IMR-90 (cell line): ENCODE data around the gene GPD1. TPM values are rescaled to one million over a fixed set of nuclear protein-coding genes. Genes with fewer than 3 reads are reported as not detected.
A peak's percentile ranks its signal among the peaks of the same experiment; 100 is the strongest.

Experiments used
- ATAC-seq: fragments of 200-7000 bp; cut with Tn5 transposase; 2 replicates; pipeline ENCODE4 v1.9.1; 2020; ENCODE audit warnings: low read depth, mild to moderate bottlenecking, moderate library complexity
- BruUV-seq: library from RNA; stranded (reverse); fragments of 400-500 nt; replicated peaks from 2 replicates; lab custom pipeline; 2021; lab: Mats Ljungman, UMichigan
- CTCF ChIA-PET: fragments of 300-600 bp; formaldehyde crosslinking; extraction: SDS; loops from one replicate; lab custom pipeline; 2021; ENCODE audit warnings: antibody characterized with exemption; lab: Yijun Ruan, JAX
- POLR2A ChIA-PET: fragments of 300-600 bp; sonication (Branson Sonifier 250); formaldehyde crosslinking; loops from one replicate; lab custom pipeline; 2022; ENCODE audit warnings: antibody characterized with exemption; ENCODE audit not compliant: unreplicated experiment; lab: Charles Lee
- DNase-seq: peaks from one replicate; pipeline ENCODE4 v3.0.0; 2013
- H2AFZ ChIP-seq: replicated peaks from 2 replicates; pipeline ENCODE3; 2013; ENCODE audit warnings: low read length, mild to moderate bottlenecking; ENCODE audit not compliant: poor library complexity
- H2AK5ac ChIP-seq: 2 replicates; pipeline ENCODE4 v1.6.1; 2013; ENCODE audit warnings: low read depth, low read length, inconsistent platforms
- H2AK9ac ChIP-seq: replicated peaks from 2 replicates; pipeline ENCODE3; 2013; ENCODE audit warnings: mild to moderate bottlenecking, low read depth, low read length, moderate library complexity; ENCODE audit not compliant: poor library complexity
- H2BK120ac ChIP-seq: 2 replicates; pipeline ENCODE4 v1.6.1; 2013; ENCODE audit warnings: low read depth, low read length, inconsistent platforms
- H2BK15ac ChIP-seq: 3 replicates; pipeline ENCODE4 v1.6.1; 2013; ENCODE audit warnings: low read depth, low read length, inconsistent platforms
- H2BK20ac ChIP-seq: 2 replicates; pipeline ENCODE4 v1.6.1; 2013; ENCODE audit warnings: low read depth, mild to moderate bottlenecking, inconsistent platforms, low read length, moderate library complexity
- H2BK5ac ChIP-seq: 2 replicates; pipeline ENCODE4 v1.6.1; 2013; ENCODE audit warnings: mild to moderate bottlenecking, low read depth, low read length, inconsistent platforms; ENCODE audit not compliant: poor library complexity, severe bottlenecking
- H3K14ac ChIP-seq: replicated peaks from 2 replicates; pipeline ENCODE4 v1.6.1; 2013; ENCODE audit warnings: low read depth, low read length, inconsistent platforms
- H3K18ac ChIP-seq: 2 replicates; pipeline ENCODE4 v1.6.1; 2013; ENCODE audit warnings: low read depth, low read length, control low read depth
- H3K23ac ChIP-seq: 2 replicates; pipeline ENCODE4 v1.6.1; 2013; ENCODE audit warnings: low read depth, low read length, inconsistent platforms
- H3K27ac ChIP-seq: 2 replicates; pipeline ENCODE4 v1.5.1; 2013; ENCODE audit warnings: mild to moderate bottlenecking, control low read depth, low read length; ENCODE audit not compliant: insufficient read depth
- H3K27me3 ChIP-seq: 2 replicates; pipeline ENCODE4 v1.6.1; 2013; ENCODE audit warnings: low read length; ENCODE audit not compliant: control insufficient read depth, insufficient read depth
- H3K36me3 ChIP-seq: 2 replicates; pipeline ENCODE4 v1.6.1; 2013; ENCODE audit warnings: low read length, mixed read lengths; ENCODE audit not compliant: control insufficient read depth, insufficient read depth
- H3K4ac ChIP-seq: 2 replicates; pipeline ENCODE4 v1.6.1; 2013; ENCODE audit warnings: low read depth, low read length, inconsistent platforms
- H3K4me1 ChIP-seq: 2 replicates; pipeline ENCODE4 v1.6.1; 2013; ENCODE audit warnings: low read length, mixed read lengths; ENCODE audit not compliant: control insufficient read depth, insufficient read depth
- H3K4me2 ChIP-seq: 2 replicates; pipeline ENCODE4 v1.6.1; 2013; ENCODE audit warnings: low read depth, mild to moderate bottlenecking, control low read depth, low read length, moderate library complexity
- H3K4me3 ChIP-seq: 2 replicates; pipeline ENCODE4 v1.5.1; 2013; ENCODE audit warnings: low read depth, mild to moderate bottlenecking, control low read depth, low read length, moderate library complexity; ENCODE audit not compliant: insufficient read depth
- H3K56ac ChIP-seq: 2 replicates; pipeline ENCODE4 v1.6.1; 2013; ENCODE audit warnings: low read length, inconsistent platforms; ENCODE audit not compliant: insufficient read depth; ENCODE audit errors: extremely low read depth
- H3K79me1 ChIP-seq, 2 experiments: 2 replicates each; pipeline ENCODE4 v1.6.1; 2013; ENCODE audit warnings: low read length in 2 of 2, inconsistent platforms in 1 of 2, low read depth in 1 of 2
- H3K9ac ChIP-seq: 2 replicates; pipeline ENCODE4 v1.6.1; 2013; ENCODE audit warnings: low read depth, low read length, control low read depth
- H3K9me1 ChIP-seq: 2 replicates; pipeline ENCODE4 v1.6.1; 2013; ENCODE audit warnings: low read length, inconsistent platforms; ENCODE audit not compliant: insufficient read depth
- H3K9me3 ChIP-seq: 2 replicates; pipeline ENCODE4 v1.6.1; 2013; ENCODE audit warnings: low read length; ENCODE audit not compliant: control insufficient read depth, insufficient read depth
- H4K20me1 ChIP-seq: 2 replicates; pipeline ENCODE4 v1.6.1; 2013; ENCODE audit warnings: low read length, inconsistent platforms; ENCODE audit not compliant: insufficient read depth
- H4K5ac ChIP-seq: 2 replicates; pipeline ENCODE4 v1.6.1; 2013; ENCODE audit warnings: mild to moderate bottlenecking, low read depth, low read length, control low read depth
- H4K8ac ChIP-seq, 2 experiments: 2 replicates each; pipeline ENCODE4 v1.6.1; 2013; ENCODE audit warnings: low read depth in 2 of 2, low read length in 2 of 2, control low read depth in 1 of 2, inconsistent platforms in 1 of 2
- H4K91ac ChIP-seq: 2 replicates; pipeline ENCODE4 v1.6.1; 2013; ENCODE audit warnings: low read depth, low read length, inconsistent platforms; ENCODE audit not compliant: insufficient read depth
- BHLHE40 ChIP-seq: fragments of 150-350 bp; IDR thresholded peaks from 2 replicates; pipeline ENCODE4 v1.6.1; 2016; ENCODE audit warnings: mild to moderate bottlenecking, low read depth, low read length
- CEBPB ChIP-seq: IDR thresholded peaks from 2 replicates; pipeline ENCODE4 v1.6.1; 2012; ENCODE audit warnings: low read depth, low read length, improper control_type of control experiment
- CHD1 ChIP-seq: IDR thresholded peaks from 2 replicates; pipeline ENCODE4 v1.6.1; 2012; ENCODE audit warnings: low read depth, low read length, improper control_type of control experiment
- FOS ChIP-seq: fragments of 150-350 bp; IDR thresholded peaks from 2 replicates; pipeline ENCODE4 v1.6.1; 2016; ENCODE audit warnings: low read depth, low read length
- MAFK ChIP-seq: IDR thresholded peaks from 2 replicates; pipeline ENCODE4 v1.6.1; 2012; ENCODE audit warnings: low read depth, low read length, improper control_type of control experiment
- MXI1 ChIP-seq: IDR thresholded peaks from 2 replicates; pipeline ENCODE4 v1.6.1; 2012; ENCODE audit warnings: low read depth, mild to moderate bottlenecking, low read length, moderate library complexity, borderline replicate concordance
- NFE2L2 ChIP-seq: fragments of 150-350 bp; IDR thresholded peaks from 2 replicates; pipeline ENCODE4 v1.6.1; 2016; ENCODE audit warnings: low read depth, mild to moderate bottlenecking, low read length
- POLR2A ChIP-seq: IDR thresholded peaks from 2 replicates; pipeline ENCODE4 v1.6.1; 2012; ENCODE audit warnings: mild to moderate bottlenecking, low read depth, low read length
- RAD21 ChIP-seq: IDR thresholded peaks from 2 replicates; pipeline ENCODE4 v1.6.1; 2012; ENCODE audit warnings: low read length, improper control_type of control experiment
- RCOR1 ChIP-seq: IDR thresholded peaks from 2 replicates; pipeline ENCODE4 v1.6.1; 2012; ENCODE audit warnings: mild to moderate bottlenecking, low read length, improper control_type of control experiment; ENCODE audit not compliant: insufficient replicate concordance
- RFX5 ChIP-seq: IDR thresholded peaks from 2 replicates; pipeline ENCODE4 v1.8.0; 2012; ENCODE audit warnings: low read depth, mild to moderate bottlenecking, low read length, moderate library complexity
- USF2 ChIP-seq: fragments of 150-350 bp; IDR thresholded peaks from 2 replicates; pipeline ENCODE4 v1.6.1; 2017; ENCODE audit warnings: mild to moderate bottlenecking, antibody characterized with exemption, low read length, low read depth
- WGBS, 2 experiments: methylation state at CpG; one replicate each; pipeline versions ENCODE4 v1.1.5 to v1.1.7; 2013; ENCODE audit warnings: missing lambda C conversion rate in 2 of 2; ENCODE audit not compliant: insufficient read length in 1 of 2; ENCODE audit errors: extremely low coverage in 2 of 2; 5-methylcytosine and 5-hydroxymethylcytosine counted together
- dilution Hi-C: fragments of 300-500 bp; cut with HindIII; formaldehyde crosslinking; loops from one replicate; pipeline ENCODE4 v1.14.3; 2018; ENCODE audit warnings: low sequenced_read_pairs; ENCODE audit not compliant: unreplicated experiment
- in situ Hi-C: fragments of 300-500 bp; cut with MboI; formaldehyde crosslinking; loops from 3 replicates; pipeline ENCODE4 v1.14.3; 2019; ENCODE audit warnings: low sequenced_read_pairs, inconsistent platforms, mixed read lengths
- intact Hi-C: fragments of 100-400 bp; cut with micrococcal nuclease; formaldehyde crosslinking; loops from 2 replicates; pipeline ENCODE4 v1.10.0; 2022
- polyA plus RNA-seq, 3 experiments: library from polyadenylated mRNA; depleted of rRNA; stranded (reverse); fragments of >200 nt; gene quantifications; 2 replicates each; pipeline ENCODE4 v1.2.3, GENCODE V29; 2012; ENCODE audit warnings: low replicate concordance in 1 of 3
- total RNA-seq: library from RNA; depleted of rRNA; stranded (reverse); fragments of >200 nt; gene quantifications from 2 replicates; pipeline ENCODE4 v1.2.3, GENCODE V29; 2012

Gene GPD1
- total and polyA plus RNA-seq, 2 of the 4 experiments (the other 2 are of a cell fraction) = 0.05 to 0.18 TPM

GRCh38 chr12:50061946-50062686 lies 41.7 kb upstream of the GPD1 start (continued):
- no peak for TF ChIP-seq MXI1

GRCh38 chr12:50062728-50063460 lies 40.9 kb upstream of the GPD1 start:
- dilution Hi-C loops = no loop called here
- POLR2A ChIA-PET = interaction anchor here (1.0 kb wide), 1 partner anchor 22 kb away, joined by 3 read pairs; no protein-coding TSS in a partner anchor
- in situ Hi-C loops = no loop called here

More at GRCh38 chr12:50062728-50063460, 40.9 kb upstream of the GPD1 start:
- Histone ChIP-seq H2BK15ac (no peak overlapping the region), H2BK5ac (no peak overlapping the region), H2AK5ac (no peak overlapping the region; the same call in 1 of the 2 replicates), H3K36me3 (0 out of 2 replicates have a peak, but pooled peaks cover 3% of the 10 kb centered on the region), H4K8ac (no peak overlapping the region), H3K9me1 (0 out of 2 replicates have a peak, but pooled peaks cover 7% of the 10 kb centered on the region), H3K27ac (no peak overlapping the region), H4K20me1 (no peaks in the 10 kb centered on the region; the same call in 1 of the 2 replicates), H3K14ac (no peak overlapping the region), H2AFZ (no peak overlapping the region), H2BK120ac (no peak overlapping the region), H3K56ac (no peak overlapping the region), H3K9me3 (no peaks in the 10 kb centered on the region), H3K27me3 (no peaks in the 10 kb centered on the region), H3K4me1 (peaks cover 13% of the 10 kb centered on the region), H2BK20ac (no peak overlapping the region), H3K79me1 (no peaks in the 10 kb centered on the region), H3K4me3 (no peak overlapping the region), H4K91ac (no peak overlapping the region), H2AK9ac (no peak overlapping the region), H3K9ac (no peak overlapping the region), H3K4me2 (no peak overlapping the region), H3K18ac (no peak overlapping the region), H3K4ac (no peak overlapping the region), H4K5ac (no peak overlapping the region), H3K23ac (no peak overlapping the region)
- ATAC-seq = no peak
- 80% methylated on average over 2 of the region's 5 CpGs; no CpG with 5 or more reads in 1 of the 2 experiments for WGBS, 2 experiments
- peak; percentile 20 for DNase-seq
- CTCF ChIA-PET = interaction anchor here (0.5 to 1.1 kb wide), 3 partner anchors 24 to 74 kb away, joined by 3 to 5 read pairs (median 4); partner anchors contain the start of gene COX14
- intact Hi-C loops = no loop called here
- TF ChIP-seq NFE2L2 (no peak), CEBPB (no peak), USF2 (no peak), MXI1 (no peak), RCOR1 (no peak), FOS (no peak), RAD21 (no peak), CHD1 (no peak), POLR2A (no peak), BHLHE40 (no peak), MAFK (no peak), RFX5 (no peak)
- BruUV-seq = no TSS peak
